Measurements from ENCODE around the gene TUBA4A. TPM values are rescaled to one million over a fixed set of nuclear protein-coding genes. Genes with fewer than 3 reads are reported as not detected.

Gene TUBA4A
- total and polyA plus RNA-seq, 9 of the 15 experiments (the other 6 are each of a cell fraction or from before 2014, with no cell fraction given), result 25.1 to 174 (median 42.4) TPM

- TF ChIP-seq REST (IDR thresholded peaks at IDR 0.05; ENCODE audit: borderline replicate concordance) (peak; percentile 54), REST (CRISPR knock-in tag; IDR thresholded peaks at IDR 0.05; ENCODE audit: low read depth) (no peak; the same call in 1 of the 2 replicates), ZNF444 (CRISPR knock-in tag; IDR thresholded peaks at IDR 0.05) (no peak), EZH2 (IDR thresholded peaks at IDR 0.05; ENCODE audit: borderline replicate concordance, low read depth, low read length) (no peak), DEAF1 (CRISPR knock-in tag; IDR thresholded peaks at IDR 0.05) (no peak), PHF21A (IDR thresholded peaks at IDR 0.05; ENCODE audit: borderline replicate concordance, low read depth) (no peak), ELK1 (CRISPR knock-in tag; IDR thresholded peaks at IDR 0.05) (no peak), EGR1 (conservative IDR thresholded peaks at IDR 0.05) (peak; percentile 66), E2F4 (CRISPR knock-in tag; IDR thresholded peaks at IDR 0.05; ENCODE audit: low read depth) (0 out of 2 replicates have a peak, but pooled peaks have one; percentile 77), ZNF644 (tag; IDR thresholded peaks at IDR 0.05; ENCODE audit: low read depth) (no peak), MAX (CRISPR knock-in tag; IDR thresholded peaks at IDR 0.05) (peak; percentile 95), GMEB1 (CRISPR knock-in tag; IDR thresholded peaks at IDR 0.05) (peak; percentile 74)
These were observed 34.7 kb downstream of the TUBA4A start, which contains the start of gene ABCB6 (continued) for GRCh38 chr2:219218732-219219701.
